NK-92 (cell line): ENCODE measurements around the gene KCNQ2.
A peak's percentile ranks its signal among the peaks of the same experiment; 100 is the strongest.
"Not testable (repeated sequence)": the region's sequence is repeated elsewhere in the genome, so short reads cannot be mapped to it uniquely, and the experiment has no call there.

ENCODE experiments used
- DNase-seq: peaks from one replicate; lab custom pipeline; 2025; ENCODE audit not compliant: unreplicated experiment; lab: John Stamatoyannopoulos, UW

Gene KCNQ2

GRCh38 chr20:63471981-63472831 is at the start of gene KCNQ2:
TSS of gene KCNQ2 (minus strand) at chr20:63472655. CDS start at chr20:63472463, 192 bp downstream.
- no peak for DNase-seq

- DNase-seq: no peak
These were observed 49.1 kb upstream of the KCNQ2 start for GRCh38 chr20:63521602-63522001.

- DNase-seq: no peak
These were observed 48.6 kb upstream of the KCNQ2 start for GRCh38 chr20:63520934-63521601.

- peak; percentile 26 for DNase-seq
These were observed 48.1 kb upstream of the KCNQ2 start, which contains the start of gene PPDPF for GRCh38 chr20:63520504-63520933. TSS of gene PPDPF (plus strand) at chr20:63520765. CDS start at chr20:63521309, 544 bp downstream.

GRCh38 chr20:63519668-63520503 is 47.4 kb upstream of the KCNQ2 start:
- DNase-seq: no peak

- no peak for DNase-seq
These were observed 46.7 kb upstream of the KCNQ2 start for GRCh38 chr20:63518946-63519667.

- no peak for DNase-seq
These were observed 46.0 kb upstream of the KCNQ2 start for GRCh38 chr20:63518351-63518861.

GRCh38 chr20:63517376-63518309 is 45.2 kb upstream of the KCNQ2 start:
- DNase-seq: no peak

- not testable (repeated sequence) for DNase-seq
These were observed 42.1 kb upstream of the KCNQ2 start for GRCh38 chr20:63514520-63514919.

GRCh38 chr20:63513207-63513606 is 40.8 kb upstream of the KCNQ2 start:
- no peak for DNase-seq

- DNase-seq: no peak
These were observed 36.7 kb upstream of the KCNQ2 start for GRCh38 chr20:63509088-63509564.

GRCh38 chr20:63508072-63508768 is 35.8 kb upstream of the KCNQ2 start:
- DNase-seq: no peak

GRCh38 chr20:63507083-63507743 is 34.8 kb upstream of the KCNQ2 start:
- no peak for DNase-seq

- no peak for DNase-seq
These were observed 33.3 kb upstream of the KCNQ2 start for GRCh38 chr20:63505723-63506122.

GRCh38 chr20:63505281-63505680 is 32.8 kb upstream of the KCNQ2 start:
- no peak for DNase-seq

- no peak for DNase-seq
These were observed 32.2 kb upstream of the KCNQ2 start for GRCh38 chr20:63504642-63505041.

- DNase-seq: no peak
These were observed 31.1 kb upstream of the KCNQ2 start for GRCh38 chr20:63503524-63503923.

- DNase-seq: no peak
These were observed 30.3 kb upstream of the KCNQ2 start for GRCh38 chr20:63502671-63503172.
